ENCODE results near the gene SLC9A5.

GRCh38 chr16:67211674-67212073 lies 37.1 kb upstream of the SLC9A5 start:
- no peak for TF ChIP-seq REST (IDR thresholded peaks at IDR 0.05; ENCODE audit: insufficient replicate concordance, low read depth)
- no peak for TF ChIP-seq CTCF (IDR thresholded peaks at IDR 0.05; ENCODE audit: insufficient read depth, low read length)
- no peak for TF ChIP-seq POLR2AphosphoS5 (IDR thresholded peaks at IDR 0.05; ENCODE audit: low read depth)

Data from HL-60 (cell line).